Measurements from ENCODE around the gene NEUROG2.
"Not testable (repeated sequence)": the region's sequence is repeated elsewhere in the genome, so short reads cannot be mapped to it uniquely, and the experiment has no call there.

The NEUROG2 gene

DNA sequence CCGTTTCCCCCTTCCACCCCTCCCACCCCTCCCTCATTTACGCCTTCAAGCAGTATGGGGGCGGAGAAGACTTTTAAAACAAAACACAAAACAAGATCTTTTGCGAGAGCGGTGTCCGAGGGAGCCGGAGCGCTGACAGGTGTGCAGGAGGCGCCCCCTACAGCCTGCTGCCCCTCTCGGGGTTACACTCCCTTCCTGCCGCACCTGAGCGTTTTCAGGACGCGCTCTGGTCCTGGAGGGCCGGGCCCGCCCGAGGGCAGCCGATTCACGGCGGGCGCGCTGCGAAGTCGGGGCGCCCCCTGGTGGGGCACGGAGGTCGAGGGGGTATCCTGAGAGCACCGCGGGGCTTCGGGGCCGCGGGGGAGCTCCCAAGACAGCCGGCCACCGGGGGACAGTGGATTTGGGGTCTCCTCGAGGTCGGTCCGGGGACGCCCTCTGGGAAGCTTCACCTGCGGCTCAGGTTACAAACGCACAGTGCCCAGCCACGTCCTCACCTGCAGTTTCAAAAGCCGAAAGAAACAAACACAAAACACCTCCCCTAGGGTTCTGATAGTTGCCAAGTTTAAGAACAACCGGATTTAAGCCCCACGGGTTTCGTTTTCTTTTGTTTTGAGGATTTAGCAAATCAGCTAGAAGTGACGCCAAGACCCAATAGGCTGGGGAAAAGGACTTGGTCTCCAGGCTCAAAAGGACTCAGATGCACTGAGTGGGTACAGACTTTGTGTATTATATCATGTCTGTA is 8.0 kb upstream of the NEUROG2 start:
- Histone ChIP-seq H3K79me2 (ENCODE audit: control insufficient read depth, insufficient read depth, low read length) (no peaks in the 10 kb centered on the region), H3K4me3 (ENCODE audit: low read length) (no peak overlapping the region), H3K18ac (ENCODE audit: low read length) (no peak overlapping the region), H3K4me1 (ENCODE audit: control insufficient read depth, low read depth, low read length) (no peaks in the 10 kb centered on the region), H3K79me1 (ENCODE audit: low read length) (no peaks in the 10 kb centered on the region), H2BK5ac (ENCODE audit: low read length) (no peak overlapping the region), H2BK15ac (replicated peaks; ENCODE audit: low read depth) (no peak overlapping the region), H3K4ac (ENCODE audit: low read depth, low read length) (no peak overlapping the region), H3K36me3 (ENCODE audit: control insufficient read depth, insufficient read depth, low read length) (no peaks in the 10 kb centered on the region), H3K56ac (ENCODE audit: low read length) (no peak overlapping the region), H3K9ac (ENCODE audit: low read length) (no peak overlapping the region), H2BK120ac (ENCODE audit: low read depth, low read length) (no peak overlapping the region), H3K4me2 (ENCODE audit: low read length) (peak overlapping the region; percentile 66), H3K27me3 (ENCODE audit: insufficient read depth, low read length, poor library complexity) (peaks cover 33% of the 10 kb centered on the region), H3K23ac (ENCODE audit: low read length) (no peak overlapping the region), H3K27ac (ENCODE audit: low read depth, low read length) (no peak overlapping the region), H2AK5ac (ENCODE audit: low read length) (no peak overlapping the region), H4K8ac (ENCODE audit: low read depth, low read length) (no peak overlapping the region), H4K5ac (ENCODE audit: low read length) (no peak overlapping the region)
- WGBS (ENCODE audit: extremely low coverage, insufficient coverage, low lambda C conversion rate) = no CpG with 5 or more reads among the region's 46 CpGs
- peak; percentile 92 for DNase-seq

DNA sequence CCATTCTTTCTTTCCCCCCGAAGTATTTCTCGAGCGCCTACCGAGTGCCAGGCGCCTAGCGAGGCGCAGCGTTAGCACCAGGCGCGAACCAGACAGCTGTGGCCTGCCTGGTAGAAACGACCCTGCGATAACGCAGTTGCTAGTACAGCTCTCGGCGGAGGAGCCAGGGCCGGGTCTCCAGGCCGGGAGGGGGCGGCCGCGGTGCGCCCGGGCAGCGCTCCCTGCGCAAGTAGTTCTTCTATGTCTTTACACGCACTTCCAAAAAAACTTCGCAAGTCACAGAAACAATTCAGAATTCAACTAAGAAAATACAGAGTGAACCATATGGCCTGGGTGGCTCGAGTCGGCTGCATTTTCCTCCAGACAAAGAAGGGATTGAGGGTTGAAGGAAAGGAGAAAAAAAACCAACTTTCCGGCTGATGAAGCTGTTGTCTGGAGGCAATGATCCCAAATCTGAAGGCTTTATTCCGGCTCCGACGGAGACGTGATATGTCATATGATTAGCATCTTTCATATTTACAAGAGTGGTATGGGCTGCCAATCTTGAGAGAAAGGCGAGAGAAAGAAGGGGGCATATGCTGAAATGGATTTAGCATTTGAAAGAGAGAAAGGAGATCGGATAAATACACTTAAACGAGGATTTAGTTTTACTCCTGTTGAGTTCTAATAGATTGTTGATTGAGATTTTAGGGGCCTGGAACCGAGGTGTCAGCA is 7.2 kb upstream of the NEUROG2 start:
- Histone ChIP-seq H4K5ac (ENCODE audit: low read length) (no peak overlapping the region), H3K27ac (ENCODE audit: low read depth, low read length) (no peak overlapping the region), H3K79me2 (ENCODE audit: control insufficient read depth, insufficient read depth, low read length) (no peaks in the 10 kb centered on the region), H3K4me1 (ENCODE audit: control insufficient read depth, low read depth, low read length) (no peaks in the 10 kb centered on the region), H2BK120ac (ENCODE audit: low read depth, low read length) (no peak overlapping the region), H3K79me1 (ENCODE audit: low read length) (no peaks in the 10 kb centered on the region), H3K4ac (ENCODE audit: low read depth, low read length) (no peak overlapping the region), H4K8ac (ENCODE audit: low read depth, low read length) (no peak overlapping the region), H3K36me3 (ENCODE audit: control insufficient read depth, insufficient read depth, low read length) (no peaks in the 10 kb centered on the region), H2BK15ac (replicated peaks; ENCODE audit: low read depth) (no peak overlapping the region), H3K56ac (ENCODE audit: low read length) (no peak overlapping the region), H3K4me2 (ENCODE audit: low read length) (peak overlapping the region; percentile 66), H3K27me3 (ENCODE audit: insufficient read depth, low read length, poor library complexity) (peaks cover 39% of the 10 kb centered on the region), H3K23ac (ENCODE audit: low read length) (no peak overlapping the region), H3K18ac (ENCODE audit: low read length) (no peak overlapping the region), H2BK5ac (ENCODE audit: low read length) (no peak overlapping the region), H2AK5ac (ENCODE audit: low read length) (no peak overlapping the region), H3K4me3 (ENCODE audit: low read length) (peak overlapping the region; percentile 10), H3K9ac (ENCODE audit: low read length) (peak overlapping the region; percentile 13)
- no CpG with 5 or more reads among the region's 37 CpGs for WGBS (ENCODE audit: extremely low coverage, insufficient coverage, low lambda C conversion rate)
- peak; percentile 82 for DNase-seq

DNA sequence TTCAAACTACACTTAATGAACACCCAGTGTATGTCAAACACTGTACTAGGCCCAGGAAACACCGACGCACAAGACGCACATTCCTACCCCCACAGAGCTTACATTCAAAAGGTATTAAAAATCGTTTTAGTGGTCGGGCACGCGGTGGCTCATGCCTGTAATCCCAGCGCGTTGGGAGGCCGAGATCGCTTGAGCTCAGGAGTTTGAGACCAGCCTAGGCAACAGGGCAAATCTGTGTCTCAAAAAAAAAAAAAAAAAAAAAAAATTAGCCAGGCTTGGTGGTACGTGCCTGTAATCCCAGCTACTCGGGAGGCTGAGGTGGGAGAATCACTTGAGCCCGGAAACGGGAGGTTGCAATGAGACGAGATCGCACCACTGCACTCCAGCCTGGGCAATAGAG is 6.5 kb upstream of the NEUROG2 start:
- not testable (repeated sequence) for H3K56ac ChIP-seq (ENCODE audit: low read length); H3K79me2 ChIP-seq (ENCODE audit: control insufficient read depth, insufficient read depth, low read length); H2BK15ac ChIP-seq (replicated peaks; ENCODE audit: low read depth); H3K23ac ChIP-seq (ENCODE audit: low read length); H3K4me3 ChIP-seq (ENCODE audit: low read length); H4K5ac ChIP-seq (ENCODE audit: low read length); H3K36me3 ChIP-seq (ENCODE audit: control insufficient read depth, insufficient read depth, low read length); H2BK120ac ChIP-seq (ENCODE audit: low read depth, low read length); H3K4me2 ChIP-seq (ENCODE audit: low read length); H3K4me1 ChIP-seq (ENCODE audit: control insufficient read depth, low read depth, low read length); H3K27ac ChIP-seq (ENCODE audit: low read depth, low read length); H3K4ac ChIP-seq (ENCODE audit: low read depth, low read length); DNase-seq; H3K18ac ChIP-seq (ENCODE audit: low read length); H4K8ac ChIP-seq (ENCODE audit: low read depth, low read length); H3K79me1 ChIP-seq (ENCODE audit: low read length); H2BK5ac ChIP-seq (ENCODE audit: low read length); H3K9ac ChIP-seq (ENCODE audit: low read length); H2AK5ac ChIP-seq (ENCODE audit: low read length)
- WGBS (ENCODE audit: extremely low coverage, insufficient coverage, low lambda C conversion rate) = no CpG with 5 or more reads among the region's 17 CpGs
- peaks cover 46% of the 10 kb centered on the region for H3K27me3 ChIP-seq (ENCODE audit: insufficient read depth, low read length, poor library complexity)

DNA sequence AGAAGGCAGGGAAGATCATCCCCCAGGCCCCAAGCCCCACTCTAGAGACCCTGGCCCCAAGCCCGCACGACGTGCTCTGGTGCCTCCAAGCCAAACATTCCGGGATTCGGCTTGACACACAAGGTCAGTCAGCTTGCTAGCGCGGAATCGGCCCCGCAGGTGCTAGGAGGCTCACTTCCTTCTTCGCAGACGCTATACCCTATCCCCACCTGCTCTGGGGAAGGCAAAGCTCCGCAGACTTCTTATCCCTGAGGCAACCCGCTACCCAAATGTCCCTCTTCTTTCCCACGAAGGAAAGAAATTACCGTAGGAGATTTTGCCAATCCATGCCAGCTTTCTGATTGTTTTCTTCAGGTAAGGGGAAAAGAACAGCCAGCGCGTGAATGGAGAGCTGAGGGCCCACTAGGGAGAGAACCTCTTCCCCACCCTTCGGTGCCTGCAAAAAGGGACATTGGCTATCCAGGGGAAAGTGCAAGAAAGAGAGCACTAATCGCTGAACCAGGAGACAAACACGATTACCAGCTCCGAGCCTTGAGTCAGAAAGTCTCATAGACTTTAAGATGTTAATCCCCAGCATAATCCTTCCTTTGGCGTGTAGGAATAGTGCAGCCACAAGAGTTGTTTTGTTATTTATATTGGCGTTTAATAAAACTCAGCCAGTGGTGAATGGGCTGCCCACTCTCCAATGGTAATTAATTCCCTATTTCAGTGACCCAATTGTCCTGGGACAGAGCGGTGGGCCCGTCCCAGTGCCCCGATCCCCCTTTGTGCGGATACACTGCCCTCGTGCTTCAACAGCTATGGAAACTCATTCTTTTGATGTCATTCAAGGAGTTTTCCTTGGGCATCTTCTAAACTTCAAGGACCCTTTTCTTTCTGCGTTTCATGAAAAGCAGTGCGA is 5.4 kb upstream of the NEUROG2 start:
- no peak overlapping the region for H2BK15ac ChIP-seq (replicated peaks; ENCODE audit: low read depth)
- no peak overlapping the region for H3K27ac ChIP-seq (ENCODE audit: low read depth, low read length)
- H2AK5ac ChIP-seq (ENCODE audit: low read length) = no peak overlapping the region

DNA sequence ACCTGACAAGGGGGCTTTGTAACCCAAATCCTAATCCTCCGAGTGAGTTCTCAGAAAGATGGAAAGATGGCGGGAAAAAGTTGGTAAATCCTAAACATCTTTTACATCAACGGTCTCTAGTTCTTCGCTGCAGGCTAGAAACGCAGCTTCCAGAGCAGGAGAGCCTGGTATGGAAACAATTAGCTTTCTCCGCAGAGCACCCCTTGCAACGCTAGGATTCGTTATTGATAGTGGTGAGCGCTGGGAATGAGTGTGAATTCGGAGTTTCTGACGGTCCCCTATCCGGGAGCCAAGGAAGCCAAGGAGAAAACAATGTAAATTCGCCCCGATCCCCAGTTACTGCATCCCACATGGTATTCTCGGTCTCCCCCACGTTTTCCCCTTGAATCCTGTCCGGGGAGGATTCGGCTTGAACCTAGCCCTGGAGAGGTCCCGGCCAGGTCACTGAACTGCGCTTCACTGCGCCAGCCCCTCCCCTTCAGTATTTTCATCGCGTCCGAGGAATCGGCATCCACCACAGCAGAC is 4.7 kb upstream of the NEUROG2 start:
- Histone ChIP-seq H3K79me2 (ENCODE audit: control insufficient read depth, insufficient read depth, low read length) (no peaks in the 10 kb centered on the region), H2BK120ac (ENCODE audit: low read depth, low read length) (no peak overlapping the region), H3K9ac (ENCODE audit: low read length) (no peak overlapping the region), H3K23ac (ENCODE audit: low read length) (no peak overlapping the region), H3K79me1 (ENCODE audit: low read length) (no peaks in the 10 kb centered on the region), H3K4me3 (ENCODE audit: low read length) (no peak overlapping the region), H2BK15ac (replicated peaks; ENCODE audit: low read depth) (no peak overlapping the region), H3K4me2 (ENCODE audit: low read length) (peak overlapping the region; percentile 48), H3K56ac (ENCODE audit: low read length) (no peak overlapping the region), H3K18ac (ENCODE audit: low read length) (no peak overlapping the region), H2AK5ac (ENCODE audit: low read length) (no peak overlapping the region), H2BK5ac (ENCODE audit: low read length) (no peak overlapping the region), H4K8ac (ENCODE audit: low read depth, low read length) (no peak overlapping the region), H3K4ac (ENCODE audit: low read depth, low read length) (no peak overlapping the region), H3K36me3 (ENCODE audit: control insufficient read depth, insufficient read depth, low read length) (no peaks in the 10 kb centered on the region), H4K5ac (ENCODE audit: low read length) (no peak overlapping the region), H3K27ac (ENCODE audit: low read depth, low read length) (no peak overlapping the region), H3K4me1 (ENCODE audit: control insufficient read depth, low read depth, low read length) (peaks cover 5% of the 10 kb centered on the region), H3K27me3 (ENCODE audit: insufficient read depth, low read length, poor library complexity) (peaks cover 60% of the 10 kb centered on the region)
- peak; percentile 23 for DNase-seq
- WGBS (ENCODE audit: extremely low coverage, insufficient coverage, low lambda C conversion rate) = no CpG with 5 or more reads among the region's 25 CpGs

More for the DNA sequence above, 5.4 kb upstream of the NEUROG2 start:
- no peak overlapping the region for H3K9ac ChIP-seq (ENCODE audit: low read length)
- no peak overlapping the region for H3K23ac ChIP-seq (ENCODE audit: low read length)
- no peak overlapping the region for H4K8ac ChIP-seq (ENCODE audit: low read depth, low read length)
- H4K5ac ChIP-seq (ENCODE audit: low read length) = no peak overlapping the region
- H2BK5ac ChIP-seq (ENCODE audit: low read length) = no peak overlapping the region
- H3K4me1 ChIP-seq (ENCODE audit: control insufficient read depth, low read depth, low read length) = peaks cover 5% of the 10 kb centered on the region
- peak overlapping the region; percentile 48 for H3K4me2 ChIP-seq (ENCODE audit: low read length)
- no peaks in the 10 kb centered on the region for H3K79me2 ChIP-seq (ENCODE audit: control insufficient read depth, insufficient read depth, low read length)
- no peak overlapping the region for H3K18ac ChIP-seq (ENCODE audit: low read length)
- H2BK120ac ChIP-seq (ENCODE audit: low read depth, low read length) = no peak overlapping the region
- no peak overlapping the region for H3K4me3 ChIP-seq (ENCODE audit: low read length)
- peaks cover 56% of the 10 kb centered on the region for H3K27me3 ChIP-seq (ENCODE audit: insufficient read depth, low read length, poor library complexity)
- H3K56ac ChIP-seq (ENCODE audit: low read length) = no peak overlapping the region
- H3K4ac ChIP-seq (ENCODE audit: low read depth, low read length) = no peak overlapping the region
- no peaks in the 10 kb centered on the region for H3K36me3 ChIP-seq (ENCODE audit: control insufficient read depth, insufficient read depth, low read length)
- no CpG with 5 or more reads among the region's 30 CpGs for WGBS (ENCODE audit: extremely low coverage, insufficient coverage, low lambda C conversion rate)
- DNase-seq = peak; percentile 44
- H3K79me1 ChIP-seq (ENCODE audit: low read length) = no peaks in the 10 kb centered on the region
